SU-DHL-6 (cell line): ENCODE data around the gene CANX.

Experiments
- H2AFZ ChIP-seq: fragments of 200-600 bp; sonication (generic); 2 replicates; pipeline ENCODE4 v1.6.1; 2014; ENCODE audit warnings: low read depth, mild to moderate bottlenecking, moderate library complexity, mixed read lengths, antibody characterized with exemption, low read length; ENCODE audit not compliant: severe bottlenecking
- H3F3A ChIP-seq: fragments of 200-600 bp; shearing (Covaris generic); 2 replicates; pipeline ENCODE4 v1.6.0; 2016; ENCODE audit warnings: antibody characterized with exemption, mild to moderate bottlenecking; ENCODE audit not compliant: insufficient read depth
- H3K27ac ChIP-seq: fragments of 200-600 bp; sonication (generic); 2 replicates; pipeline ENCODE4 v1.5.1; 2016; ENCODE audit warnings: low read depth, mild to moderate bottlenecking, low read length, moderate library complexity, mixed read lengths
- H3K27me3 ChIP-seq: fragments of 200-600 bp; sonication (generic), shearing (Covaris generic); 2 replicates; pipeline ENCODE4 v1.6.0; 2014; ENCODE audit warnings: mild to moderate bottlenecking, low read length
- H3K36me3 ChIP-seq: fragments of 200-600 bp; sonication (generic); 2 replicates; pipeline ENCODE4 v1.6.1; 2014; ENCODE audit warnings: mild to moderate bottlenecking, low read length, mixed read lengths
- H3K4me2 ChIP-seq: fragments of 300-600, 200-600 bp; shearing (Covaris generic), sonication (generic); 2 replicates; pipeline ENCODE4 v1.6.0; 2014; ENCODE audit warnings: low read length, low read depth, mild to moderate bottlenecking; ENCODE audit not compliant: poor library complexity, severe bottlenecking
- H3K4me3 ChIP-seq: fragments of 200-600 bp; sonication (generic); 2 replicates; pipeline ENCODE4 v1.5.1; 2014; ENCODE audit warnings: antibody characterized with exemption, low read length, mild to moderate bottlenecking, mixed read lengths; ENCODE audit not compliant: insufficient read depth, poor library complexity, severe bottlenecking
- H3K79me2 ChIP-seq: fragments of 200-600 bp; sonication (generic); 2 replicates; pipeline ENCODE4 v1.6.1; 2014; ENCODE audit warnings: mild to moderate bottlenecking, low read length, moderate library complexity; ENCODE audit not compliant: insufficient read depth
- H3K9ac ChIP-seq: fragments of 200-600 bp; sonication (generic); 2 replicates; pipeline ENCODE4 v1.7.0; 2014; ENCODE audit warnings: mild to moderate bottlenecking, low read length
- H3K9me2 ChIP-seq: fragments of 200-600 bp; sonication (generic); replicated peaks from 2 replicates; pipeline ENCODE4 v1.6.1; 2014; ENCODE audit warnings: low read length; ENCODE audit not compliant: insufficient read depth
- H3K9me3 ChIP-seq: fragments of 200-600 bp; sonication (generic); 2 replicates; pipeline ENCODE4 v1.6.1; 2014; ENCODE audit warnings: low read length, mixed read lengths; ENCODE audit not compliant: insufficient read depth
- H4K20me1 ChIP-seq: fragments of 200-600 bp; sonication (generic); 2 replicates; pipeline ENCODE4 v1.6.1; 2014; ENCODE audit warnings: low read depth, mild to moderate bottlenecking, antibody characterized with exemption, low read length, moderate library complexity, mixed read lengths
- EZH2phosphoT487 ChIP-seq: fragments of 200-600 bp; sonication (generic), shearing (Covaris generic); conservative IDR thresholded peaks from 2 replicates; pipeline ENCODE4 v1.6.1; 2018; ENCODE audit warnings: mild to moderate bottlenecking, antibody characterized with exemption, low read length, moderate library complexity, mixed read lengths
- TF ChIP-seq, protein P1 (sequence below): fragments of 200-600 bp; sonication (generic); IDR thresholded peaks from one replicate; pipeline ENCODE4 v1.5.1; 2017; ENCODE audit warnings: antibody characterized with exemption, mild to moderate bottlenecking, low read length, moderate library complexity; ENCODE audit not compliant: insufficient read depth, poor library complexity, severe bottlenecking

CANX gene

GRCh38 chr5:179773686-179774040 is 74.9 kb downstream of the CANX start:
- Histone ChIP-seq H2AFZ (no peak overlapping the region), H3F3A (no peaks in the 10 kb centered on the region), H3K36me3 (peaks cover 3% of the 10 kb centered on the region; the same call in 1 of the 2 replicates), H3K4me3 (no peak overlapping the region), H3K27ac (no peak overlapping the region), H3K79me2 (no peaks in the 10 kb centered on the region), H3K9me2 (no peaks in the 10 kb centered on the region), H3K4me2 (no peak overlapping the region), H3K9ac (no peak overlapping the region), H3K27me3 (no peaks in the 10 kb centered on the region), H4K20me1 (no peaks in the 10 kb centered on the region), H3K9me3 (no peaks in the 10 kb centered on the region)
- TF ChIP-seq, protein P1, sequence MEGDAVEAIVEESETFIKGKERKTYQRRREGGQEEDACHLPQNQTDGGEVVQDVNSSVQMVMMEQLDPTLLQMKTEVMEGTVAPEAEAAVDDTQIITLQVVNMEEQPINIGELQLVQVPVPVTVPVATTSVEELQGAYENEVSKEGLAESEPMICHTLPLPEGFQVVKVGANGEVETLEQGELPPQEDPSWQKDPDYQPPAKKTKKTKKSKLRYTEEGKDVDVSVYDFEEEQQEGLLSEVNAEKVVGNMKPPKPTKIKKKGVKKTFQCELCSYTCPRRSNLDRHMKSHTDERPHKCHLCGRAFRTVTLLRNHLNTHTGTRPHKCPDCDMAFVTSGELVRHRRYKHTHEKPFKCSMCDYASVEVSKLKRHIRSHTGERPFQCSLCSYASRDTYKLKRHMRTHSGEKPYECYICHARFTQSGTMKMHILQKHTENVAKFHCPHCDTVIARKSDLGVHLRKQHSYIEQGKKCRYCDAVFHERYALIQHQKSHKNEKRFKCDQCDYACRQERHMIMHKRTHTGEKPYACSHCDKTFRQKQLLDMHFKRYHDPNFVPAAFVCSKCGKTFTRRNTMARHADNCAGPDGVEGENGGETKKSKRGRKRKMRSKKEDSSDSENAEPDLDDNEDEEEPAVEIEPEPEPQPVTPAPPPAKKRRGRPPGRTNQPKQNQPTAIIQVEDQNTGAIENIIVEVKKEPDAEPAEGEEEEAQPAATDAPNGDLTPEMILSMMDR = no peak
- TF ChIP-seq EZH2phosphoT487 = no peak

DNA sequence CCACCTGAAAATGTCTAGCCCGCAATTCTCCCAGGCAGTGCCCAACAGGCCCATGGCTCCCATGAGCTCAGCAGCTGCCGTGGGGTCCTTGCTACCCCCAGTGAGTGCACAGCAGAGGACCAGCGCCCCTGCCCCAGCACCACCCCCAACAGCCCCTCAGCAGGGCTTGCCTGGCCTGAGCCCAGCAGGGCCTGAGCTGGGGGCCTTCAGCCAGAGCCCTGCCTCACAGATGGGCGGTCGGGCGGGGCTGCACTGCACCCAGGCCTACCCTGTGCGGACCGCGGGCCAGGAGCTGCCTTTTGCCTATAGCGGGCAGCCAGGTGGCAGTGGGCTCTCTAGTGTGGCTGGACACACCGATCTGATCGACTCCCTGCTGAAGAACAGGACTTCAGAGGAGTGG is 75.7 kb downstream of the CANX start:
- Histone ChIP-seq H3K9me2 (no peaks in the 10 kb centered on the region), H3K36me3 (peaks cover 3% of the 10 kb centered on the region; the same call in 1 of the 2 replicates), H3K4me3 (no peak overlapping the region), H3K9me3 (no peaks in the 10 kb centered on the region), H3F3A (no peaks in the 10 kb centered on the region), H3K9ac (no peak overlapping the region), H4K20me1 (no peaks in the 10 kb centered on the region), H3K79me2 (no peaks in the 10 kb centered on the region), H3K27ac (no peak overlapping the region), H3K27me3 (no peaks in the 10 kb centered on the region), H2AFZ (no peak overlapping the region), H3K4me2 (no peak overlapping the region)
- TF ChIP-seq, protein P1 = no peak
- TF ChIP-seq EZH2phosphoT487 = no peak

- no peaks in the 10 kb centered on the region for H3K79me2 ChIP-seq
- no peaks in the 10 kb centered on the region; the same call in 1 of the 2 replicates for H3K36me3 ChIP-seq
- H3K4me2 ChIP-seq = no peak overlapping the region
- no peak overlapping the region for H3K9ac ChIP-seq
- H3K9me3 ChIP-seq = no peaks in the 10 kb centered on the region
- no peaks in the 10 kb centered on the region for H3K27me3 ChIP-seq
- no peak overlapping the region for H3K4me3 ChIP-seq
- no peak overlapping the region for H3K27ac ChIP-seq
- H4K20me1 ChIP-seq = no peaks in the 10 kb centered on the region
- no peaks in the 10 kb centered on the region for H3K9me2 ChIP-seq
- no peak overlapping the region for H2AFZ ChIP-seq
- TF ChIP-seq, protein P1 = no peak
- TF ChIP-seq EZH2phosphoT487 = no peak
- no peaks in the 10 kb centered on the region for H3F3A ChIP-seq
Observed at GRCh38 chr5:179776411-179776938, 77.7 kb downstream of the CANX start.
